ENCODE results near the gene HDGFL2. TPM values are rescaled to one million over a fixed set of nuclear protein-coding genes. Genes with fewer than 3 reads are reported as not detected.

The HDGFL2 gene
- total and polyA plus RNA-seq, 4 donors, result 15.4 to 47.9 (median 29.8) TPM

- intact Hi-C loops (cut with DNase I), result no loop called here
- H3K36me3 ChIP-seq (ENCODE audit: control insufficient read depth in 1 of 2, insufficient read depth in 2 of 2, low read length in 1 of 2), result peaks cover 0 to 8% of the 10 kb centered on the region in 2 donors
- ATAC-seq (ENCODE audit: low FRiP score), result no peak
Observed at GRCh38 chr19:4443188-4443587, 28.9 kb upstream of the HDGFL2 start.

GRCh38 chr19:4443966-4444764 is 27.9 kb upstream of the HDGFL2 start:
- H3K27me3 ChIP-seq (ENCODE audit: control insufficient read depth in 1 of 2, insufficient read depth in 2 of 2, low read length in 1 of 2), result no peaks in the 10 kb centered on the region
- H3K4me3 ChIP-seq (ENCODE audit: low read length in 2 of 2), result no peak overlapping the region
- H3K4me1 ChIP-seq (ENCODE audit: control insufficient read depth in 1 of 2, insufficient read depth in 2 of 2, low read length in 2 of 2), result no peaks in the 10 kb centered on the region
- intact Hi-C loops (cut with DNase I), result no loop called here
- no peak for DNase-seq
- no peaks in the 10 kb centered on the region for H3K9me3 ChIP-seq (ENCODE audit: control insufficient read depth, low read length)
- ATAC-seq (ENCODE audit: low FRiP score), result no peak
- 72 to 75% methylated on average over 20 of the region's 20 CpGs for WGBS, 2 donors
- H3K27ac ChIP-seq (ENCODE audit: low read depth in 1 of 2, low read length in 2 of 2), result no peak overlapping the region
- H3K36me3 ChIP-seq (ENCODE audit: control insufficient read depth in 1 of 2, insufficient read depth in 2 of 2, low read length in 1 of 2), result peaks cover 0 to 8% of the 10 kb centered on the region in 2 donors

More at GRCh38 chr19:4443188-4443587, 28.9 kb upstream of the HDGFL2 start:
- WGBS, 2 donors, result 90% methylated on average over 15 of the region's 15 CpGs
- no peaks in the 10 kb centered on the region for H3K4me1 ChIP-seq (ENCODE audit: control insufficient read depth in 1 of 2, insufficient read depth in 2 of 2, low read length in 2 of 2)
- no peak overlapping the region for H3K4me3 ChIP-seq (ENCODE audit: low read length in 2 of 2)
- H3K27me3 ChIP-seq (ENCODE audit: control insufficient read depth in 1 of 2, insufficient read depth in 2 of 2, low read length in 1 of 2), result no peaks in the 10 kb centered on the region
- no peaks in the 10 kb centered on the region for H3K9me3 ChIP-seq (ENCODE audit: control insufficient read depth, low read length)
- no peak for DNase-seq
- H3K27ac ChIP-seq (ENCODE audit: low read depth in 1 of 2, low read length in 2 of 2), result no peak overlapping the region

GRCh38 chr19:4444765-4445741 is 27.0 kb upstream of the HDGFL2 start:
- H3K27ac ChIP-seq (ENCODE audit: low read depth in 1 of 2, low read length in 2 of 2), result no peak overlapping the region
- H3K9me3 ChIP-seq (ENCODE audit: control insufficient read depth, low read length), result no peaks in the 10 kb centered on the region
- no peaks in the 10 kb centered on the region for H3K27me3 ChIP-seq (ENCODE audit: control insufficient read depth in 1 of 2, insufficient read depth in 2 of 2, low read length in 1 of 2)
- 73% methylated on average over 36 of the region's 36 CpGs for WGBS, 2 donors
- no peak overlapping the region for H3K4me3 ChIP-seq (ENCODE audit: low read length in 2 of 2)
- ATAC-seq (ENCODE audit: low FRiP score) (no peak), DNase-seq (no peak)
- peaks cover 0 to 8% of the 10 kb centered on the region in 2 donors for H3K36me3 ChIP-seq (ENCODE audit: control insufficient read depth in 1 of 2, insufficient read depth in 2 of 2, low read length in 1 of 2)
- H3K4me1 ChIP-seq (ENCODE audit: control insufficient read depth in 1 of 2, insufficient read depth in 2 of 2, low read length in 2 of 2), result no peaks in the 10 kb centered on the region
- intact Hi-C loops (cut with DNase I), result no loop called here

GRCh38 chr19:4445963-4446703 is 26.0 kb upstream of the HDGFL2 start:
- no peak for DNase-seq
- intact Hi-C loops (cut with DNase I), result no loop called here
- H3K27me3 ChIP-seq (ENCODE audit: control insufficient read depth in 1 of 2, insufficient read depth in 2 of 2, low read length in 1 of 2), result no peaks in the 10 kb centered on the region
- no peaks in the 10 kb centered on the region for H3K9me3 ChIP-seq (ENCODE audit: control insufficient read depth, low read length)
- H3K27ac ChIP-seq (ENCODE audit: low read depth in 1 of 2, low read length in 2 of 2), result no peak overlapping the region
- peaks cover 0 to 8% of the 10 kb centered on the region in 2 donors for H3K36me3 ChIP-seq (ENCODE audit: control insufficient read depth in 1 of 2, insufficient read depth in 2 of 2, low read length in 1 of 2)
- no peak for ATAC-seq (ENCODE audit: low FRiP score)
- 91 to 92% methylated on average over 58 of the region's 58 CpGs for WGBS, 2 donors
- H3K4me1 ChIP-seq (ENCODE audit: control insufficient read depth in 1 of 2, insufficient read depth in 2 of 2, low read length in 2 of 2), result no peaks in the 10 kb centered on the region
- H3K4me3 ChIP-seq (ENCODE audit: low read length in 2 of 2), result no peak overlapping the region

GRCh38 chr19:4446704-4447200 is 25.3 kb upstream of the HDGFL2 start:
- intact Hi-C loops (cut with DNase I), result no loop called here
- Histone ChIP-seq H3K4me1 (ENCODE audit: control insufficient read depth in 1 of 2, insufficient read depth in 2 of 2, low read length in 2 of 2) (no peaks in the 10 kb centered on the region), H3K27me3 (ENCODE audit: control insufficient read depth in 1 of 2, insufficient read depth in 2 of 2, low read length in 1 of 2) (no peaks in the 10 kb centered on the region), H3K4me3 (ENCODE audit: low read length in 2 of 2) (no peak overlapping the region), H3K27ac (ENCODE audit: low read depth in 1 of 2, low read length in 2 of 2) (no peak overlapping the region), H3K36me3 (ENCODE audit: control insufficient read depth in 1 of 2, insufficient read depth in 2 of 2, low read length in 1 of 2) (peaks cover 0 to 8% of the 10 kb centered on the region in 2 donors), H3K9me3 (ENCODE audit: control insufficient read depth, low read length) (no peaks in the 10 kb centered on the region)
- ATAC-seq (ENCODE audit: low FRiP score) (no peak), DNase-seq (no peak)
- 84 to 86% methylated on average over 15 of the region's 15 CpGs for WGBS, 2 donors

- H3K27ac ChIP-seq (ENCODE audit: low read depth in 1 of 2, low read length in 2 of 2), result no peak overlapping the region
- intact Hi-C loops (cut with DNase I), result no loop called here
- no peaks in the 10 kb centered on the region for H3K9me3 ChIP-seq (ENCODE audit: control insufficient read depth, low read length)
- WGBS, 2 donors, result 89 to 92% methylated on average over 26 to 28 of the region's 28 CpGs
- no peak for DNase-seq
- no peak for ATAC-seq (ENCODE audit: low FRiP score)
- H3K36me3 ChIP-seq (ENCODE audit: control insufficient read depth in 1 of 2, insufficient read depth in 2 of 2, low read length in 1 of 2), result peaks cover 0 to 12% of the 10 kb centered on the region in 2 donors
- no peaks in the 10 kb centered on the region for H3K27me3 ChIP-seq (ENCODE audit: control insufficient read depth in 1 of 2, insufficient read depth in 2 of 2, low read length in 1 of 2)
- H3K4me3 ChIP-seq (ENCODE audit: low read length in 2 of 2), result no peak overlapping the region
- H3K4me1 ChIP-seq (ENCODE audit: control insufficient read depth in 1 of 2, insufficient read depth in 2 of 2, low read length in 2 of 2), result no peaks in the 10 kb centered on the region
Observed at GRCh38 chr19:4447327-4448146, 24.6 kb upstream of the HDGFL2 start.

- H3K4me1 ChIP-seq (ENCODE audit: control insufficient read depth in 1 of 2, insufficient read depth in 2 of 2, low read length in 2 of 2), result no peaks in the 10 kb centered on the region
- no peak for ATAC-seq (ENCODE audit: low FRiP score)
- H3K27ac ChIP-seq (ENCODE audit: low read depth in 1 of 2, low read length in 2 of 2), result no peak overlapping the region
- no peak overlapping the region for H3K4me3 ChIP-seq (ENCODE audit: low read length in 2 of 2)
- intact Hi-C loops (cut with DNase I), result no loop called here
- no peak for DNase-seq
- no peaks in the 10 kb centered on the region for H3K9me3 ChIP-seq (ENCODE audit: control insufficient read depth, low read length)
- 76 to 77% methylated on average over 30 of the region's 30 CpGs for WGBS, 2 donors
- H3K36me3 ChIP-seq (ENCODE audit: control insufficient read depth in 1 of 2, insufficient read depth in 2 of 2, low read length in 1 of 2), result peaks cover 0 to 12% of the 10 kb centered on the region in 2 donors
- no peaks in the 10 kb centered on the region for H3K27me3 ChIP-seq (ENCODE audit: control insufficient read depth in 1 of 2, insufficient read depth in 2 of 2, low read length in 1 of 2)
Observed at GRCh38 chr19:4448147-4448985, 23.7 kb upstream of the HDGFL2 start.

Measured in aorta (tissue), 5 donors.